ENCODE data around the gene RPP30.
"Not testable (repeated sequence)": the region's sequence is repeated elsewhere in the genome, so short reads cannot be mapped to it uniquely, and the experiment has no call there.

The RPP30 gene

DNA sequence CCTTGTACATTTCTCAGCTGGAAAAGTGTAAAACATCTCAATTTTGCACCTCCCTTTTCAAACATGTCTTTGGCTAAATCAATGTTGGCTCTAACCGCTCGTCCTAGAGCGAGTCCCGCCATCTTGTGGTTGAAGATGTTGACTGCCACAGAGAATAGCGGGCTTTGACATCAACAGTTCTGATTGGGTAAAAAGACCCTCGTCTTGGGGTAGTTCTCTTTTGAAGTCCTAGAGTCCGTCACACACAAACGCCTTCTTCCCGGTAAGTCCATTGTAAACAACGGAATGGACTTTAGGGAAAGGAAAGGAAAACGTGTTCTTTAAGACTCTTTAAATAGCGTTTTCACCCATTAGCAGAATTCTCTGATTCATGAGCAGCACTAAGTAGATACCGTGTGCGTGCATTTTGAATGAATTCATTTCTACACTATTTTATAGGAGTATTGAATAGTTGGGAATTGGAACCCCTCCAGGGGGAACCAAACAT, 452 bp upstream of the RPP30 start:
- no peak for DNase-seq (ENCODE audit: low read depth in 2 of 2, low spot score in 1 of 2)

DNA sequence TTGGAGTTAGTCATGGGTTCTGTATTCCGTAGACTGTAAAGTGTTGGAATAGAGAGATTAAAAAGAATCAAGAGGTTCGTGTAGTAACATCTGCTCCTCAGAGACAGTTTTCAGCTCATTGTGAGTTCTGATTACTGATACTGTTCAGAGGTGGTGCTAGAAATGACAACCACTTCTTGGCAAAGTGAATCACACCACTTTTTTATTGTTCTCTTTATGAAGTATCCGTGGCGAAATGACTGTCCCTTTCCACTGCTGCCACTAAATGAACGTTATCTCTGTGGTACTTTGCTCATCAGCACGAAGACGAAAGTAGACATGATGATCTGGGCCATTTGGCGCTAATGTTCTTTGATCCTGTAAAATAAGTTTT, 860 bp downstream of the RPP30 start:
- no peak for DNase-seq (ENCODE audit: low read depth in 2 of 2, low spot score in 1 of 2)

DNA sequence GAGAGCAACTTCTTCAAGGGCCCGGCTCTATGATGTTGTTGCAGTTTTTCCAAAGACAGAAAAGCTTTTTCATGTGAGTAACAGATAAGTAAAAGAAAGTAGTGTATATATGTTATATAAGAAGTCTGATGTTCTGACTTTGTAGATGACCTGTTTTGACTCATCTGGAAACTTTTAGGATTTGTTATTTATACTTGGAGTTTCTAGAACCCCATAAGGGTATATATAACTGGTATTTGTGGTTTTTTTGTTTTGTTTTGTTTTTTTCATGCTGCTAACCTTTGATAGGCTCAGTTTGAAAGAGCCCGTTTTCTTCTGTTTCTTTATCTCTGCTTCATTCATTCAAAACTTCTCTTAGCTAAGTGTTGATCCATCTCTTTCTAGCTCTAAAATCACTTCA, 7.3 kb downstream of the RPP30 start:
- DNase-seq (ENCODE audit: low read depth in 2 of 2, low spot score in 1 of 2): no peak

DNA sequence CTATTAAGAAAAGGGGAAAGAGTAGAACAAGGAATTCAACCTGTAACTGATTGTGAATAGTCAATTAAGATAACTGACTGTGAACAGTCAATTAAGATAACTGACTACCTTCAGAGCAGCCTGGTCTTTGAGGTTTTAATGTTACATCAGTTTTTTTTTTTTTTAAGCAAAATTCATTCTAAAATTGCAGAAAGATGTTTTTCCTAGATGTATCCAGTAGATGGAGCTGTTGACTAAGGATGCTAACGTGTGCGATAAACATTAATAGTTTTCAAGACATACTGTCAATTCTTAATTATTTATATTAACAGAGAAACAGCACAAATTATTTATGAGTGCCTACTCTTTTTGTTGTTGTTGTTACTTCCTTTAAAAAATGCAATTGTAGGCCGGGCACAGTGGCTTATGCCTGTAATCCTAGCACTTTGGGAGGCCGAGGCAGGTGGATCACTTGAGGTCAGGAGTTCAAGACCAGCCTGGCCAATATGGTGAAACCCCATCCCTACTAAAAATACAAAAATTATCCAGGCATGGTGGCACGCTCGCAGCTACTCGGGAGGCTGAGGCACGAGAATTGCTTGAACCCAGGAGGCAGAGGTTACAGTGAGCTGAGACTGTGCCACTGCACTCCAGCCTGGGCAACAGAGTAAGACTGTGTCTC, 8.4 kb downstream of the RPP30 start:
- DNase-seq (ENCODE audit: low read depth in 2 of 2, low spot score in 1 of 2): not testable (repeated sequence)

DNA sequence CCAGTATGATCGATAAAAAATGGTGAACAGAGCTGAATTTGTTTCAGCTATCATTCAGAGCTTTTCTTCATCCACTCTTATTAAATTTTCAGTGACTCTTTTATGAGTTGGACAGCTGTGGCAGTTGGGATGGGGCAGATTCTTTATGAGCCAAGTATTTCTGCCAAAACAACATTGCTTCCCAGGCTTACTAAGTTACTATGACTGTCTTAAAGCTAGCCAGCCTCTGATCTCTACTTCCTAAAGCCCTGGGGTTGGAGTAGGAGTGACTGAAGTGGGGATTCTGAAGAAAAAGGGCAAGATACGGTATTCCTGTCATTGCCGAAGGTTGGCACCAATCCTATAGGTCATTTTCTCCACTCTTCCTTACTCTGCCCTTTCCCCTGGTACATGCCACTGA, 12.7 kb downstream of the RPP30 start:
- no peak for DNase-seq (ENCODE audit: low read depth in 2 of 2, low spot score in 1 of 2)

DNA sequence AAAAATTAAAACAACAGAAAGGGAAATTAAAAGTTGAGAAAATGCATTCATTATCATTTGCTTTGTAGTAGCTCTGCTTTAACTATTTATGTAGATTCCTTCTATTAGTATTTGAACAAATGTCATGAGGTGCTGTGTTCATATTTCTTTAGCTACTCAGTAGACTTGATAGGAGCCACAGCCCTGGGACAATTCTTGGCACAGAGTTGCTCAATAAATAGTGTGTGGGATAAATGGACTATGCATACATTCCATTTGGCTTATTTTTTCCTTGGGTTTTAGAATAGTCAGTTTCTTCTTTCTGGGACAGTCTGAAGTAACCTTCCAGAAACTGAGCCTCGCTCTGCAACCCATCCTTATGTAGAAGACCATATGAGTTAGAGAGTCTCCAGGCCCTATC, 13.4 kb downstream of the RPP30 start:
- no peak for DNase-seq (ENCODE audit: low read depth in 2 of 2, low spot score in 1 of 2)

DNA sequence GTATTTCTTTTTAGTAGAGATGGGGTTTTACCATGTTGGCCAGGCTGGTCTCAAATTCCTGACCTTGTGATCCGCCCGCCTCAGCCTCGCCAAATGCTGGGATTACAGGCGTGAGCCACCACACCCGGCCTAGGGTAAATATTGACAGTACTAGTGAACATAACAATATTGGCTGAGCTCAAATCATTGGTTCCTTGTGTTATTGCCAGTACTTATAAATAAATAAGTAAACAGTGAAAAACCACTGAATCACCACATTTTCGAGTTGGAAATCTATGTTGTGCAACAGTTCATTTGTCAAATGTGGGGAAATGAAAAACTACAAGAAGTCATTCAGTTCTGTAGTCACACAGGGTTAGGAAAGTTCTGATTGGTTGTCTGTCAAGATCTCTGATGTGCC, 15.8 kb downstream of the RPP30 start:
- DNase-seq (ENCODE audit: low read depth in 2 of 2, low spot score in 1 of 2): no peak

DNA sequence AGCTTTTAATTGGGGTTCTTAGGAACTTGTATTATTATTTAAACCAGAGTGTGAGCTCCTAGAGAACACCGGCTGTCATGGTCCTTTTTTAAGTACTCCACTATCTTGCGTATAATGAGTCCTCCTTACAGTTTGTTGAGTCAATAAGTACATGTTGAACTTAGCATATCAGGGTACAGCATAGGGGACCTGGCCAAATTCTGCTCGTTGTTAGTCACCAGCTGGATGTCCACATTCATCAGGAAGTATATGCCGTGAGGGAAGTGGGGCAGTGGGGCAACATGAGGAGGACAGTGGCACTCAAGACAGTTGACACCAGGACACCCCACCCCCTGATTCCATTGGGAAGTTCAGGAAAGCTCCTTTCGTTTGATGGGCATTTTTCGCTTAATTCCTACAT, 16.6 kb downstream of the RPP30 start:
- DNase-seq (ENCODE audit: low read depth in 2 of 2, low spot score in 1 of 2): no peak

DNA sequence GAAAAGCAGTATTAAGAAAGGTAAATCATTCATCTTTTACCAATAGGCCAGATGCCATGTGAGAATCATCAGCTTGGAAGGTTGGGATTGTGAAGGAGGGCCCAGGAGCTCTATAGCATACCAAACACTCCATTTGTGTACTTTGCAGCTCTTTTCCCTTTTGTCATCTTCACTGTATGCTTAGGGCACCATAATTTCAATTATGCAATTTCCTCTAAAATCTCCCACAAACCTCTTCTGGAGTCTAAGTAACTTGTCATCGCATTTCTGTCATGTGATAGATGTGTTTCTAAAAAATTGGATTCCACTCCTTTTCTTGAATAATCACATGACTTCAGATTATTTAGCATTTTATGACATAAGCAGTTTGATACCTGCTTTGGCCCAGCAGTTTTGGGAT, 17.9 kb downstream of the RPP30 start:
- DNase-seq (ENCODE audit: low read depth in 2 of 2, low spot score in 1 of 2): no peak

DNA sequence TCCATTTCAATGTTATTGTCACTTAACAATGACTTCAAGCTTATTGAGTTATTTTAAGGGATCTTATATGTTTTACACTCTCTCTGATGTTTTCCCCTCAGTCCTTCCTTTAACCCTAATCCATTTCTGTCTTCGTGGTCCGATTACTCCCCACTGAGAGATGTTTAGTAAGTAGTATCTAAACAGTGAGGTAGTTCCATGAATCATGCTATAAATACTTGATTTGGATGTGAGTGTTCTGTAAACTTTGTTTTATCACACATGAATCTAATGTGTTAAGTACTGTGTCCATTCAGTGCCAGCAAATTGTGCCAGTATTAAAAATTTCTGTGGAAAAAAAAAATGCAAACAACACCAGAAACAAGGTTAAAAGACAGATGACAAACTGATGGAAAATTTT, 18.6 kb downstream of the RPP30 start:
- DNase-seq (ENCODE audit: low read depth in 2 of 2, low spot score in 1 of 2): no peak

DNA sequence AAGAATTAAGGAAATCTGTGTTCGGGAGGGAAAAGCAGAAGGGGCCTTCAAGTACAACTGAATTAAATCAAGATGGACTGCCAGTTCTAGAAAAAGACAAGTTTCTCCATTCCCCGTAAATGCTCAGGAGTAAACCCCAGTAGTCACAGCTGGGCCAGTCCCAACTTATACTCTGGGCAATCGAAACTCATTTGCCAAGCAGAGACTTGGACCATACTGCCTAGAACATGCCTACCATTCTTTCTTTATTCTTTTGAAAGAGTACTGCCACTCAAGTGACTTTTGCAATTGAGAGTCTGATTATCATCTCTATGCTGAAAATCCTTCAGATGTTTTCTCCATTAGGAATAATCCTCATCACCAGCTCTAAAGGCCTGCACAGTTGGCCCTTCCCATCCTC, 21.4 kb downstream of the RPP30 start:
- no peak for DNase-seq (ENCODE audit: low read depth in 2 of 2, low spot score in 1 of 2)

DNA sequence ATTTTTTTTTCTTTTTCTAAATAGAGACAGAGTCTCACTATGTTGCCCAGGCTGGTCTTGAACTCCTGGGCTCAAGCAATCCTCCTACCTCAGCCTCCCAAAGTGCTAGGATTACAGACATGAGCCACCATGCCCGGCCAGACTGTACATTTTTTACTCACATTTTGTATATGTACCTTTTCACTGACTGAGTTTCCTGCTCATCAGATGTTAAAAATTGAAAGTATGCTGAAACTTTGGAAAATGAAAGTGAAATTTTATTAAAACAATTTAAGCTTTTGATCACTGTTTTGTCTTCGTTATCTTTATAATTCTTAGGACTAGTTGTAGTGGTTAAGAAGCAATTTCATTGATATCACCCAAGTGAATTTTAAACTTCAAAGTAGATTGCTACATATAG, 25.1 kb downstream of the RPP30 start:
- not testable (repeated sequence) for DNase-seq (ENCODE audit: low read depth in 2 of 2, low spot score in 1 of 2)

DNA sequence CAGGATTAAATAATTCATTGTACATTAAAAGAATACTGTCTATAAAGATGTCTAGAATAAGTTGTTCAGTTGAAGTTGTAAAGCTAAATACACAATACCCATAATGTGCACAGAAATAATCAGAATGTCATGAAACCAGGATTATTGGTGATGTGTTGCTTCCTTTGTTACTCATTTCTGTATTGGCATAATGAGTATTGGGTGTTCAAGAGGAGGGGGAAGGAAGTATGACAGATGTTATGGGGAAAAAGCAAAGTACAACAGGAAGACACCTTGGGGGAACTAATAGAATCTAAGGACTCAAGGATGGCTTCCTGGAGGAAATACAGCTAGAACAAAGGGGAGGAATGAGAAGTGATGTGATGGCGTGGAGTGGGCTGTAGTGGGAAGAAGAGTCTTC, 34.2 kb downstream of the RPP30 start:
- no peak for DNase-seq (ENCODE audit: low read depth in 2 of 2, low spot score in 1 of 2)

DNA sequence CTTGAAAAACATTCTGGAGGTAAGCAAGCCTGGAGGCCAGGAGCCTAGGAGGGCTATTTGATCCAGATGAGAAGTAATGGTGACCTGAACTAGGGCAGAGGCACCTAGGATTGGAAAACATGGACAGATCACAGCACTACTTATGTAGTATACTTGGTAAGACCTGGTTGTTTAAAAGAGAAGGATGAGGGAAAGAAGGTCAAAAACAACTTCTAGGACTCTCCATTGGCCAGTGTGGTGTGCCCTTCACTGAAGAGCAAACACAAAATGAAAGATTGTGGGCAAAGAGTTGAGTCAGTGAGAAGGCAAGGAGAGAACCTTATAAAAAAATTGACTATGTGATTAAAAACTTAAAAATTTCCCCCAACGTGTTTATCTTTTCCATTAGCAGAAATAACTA, 34.8 kb downstream of the RPP30 start:
- no peak for DNase-seq (ENCODE audit: low read depth in 2 of 2, low spot score in 1 of 2)

DNA sequence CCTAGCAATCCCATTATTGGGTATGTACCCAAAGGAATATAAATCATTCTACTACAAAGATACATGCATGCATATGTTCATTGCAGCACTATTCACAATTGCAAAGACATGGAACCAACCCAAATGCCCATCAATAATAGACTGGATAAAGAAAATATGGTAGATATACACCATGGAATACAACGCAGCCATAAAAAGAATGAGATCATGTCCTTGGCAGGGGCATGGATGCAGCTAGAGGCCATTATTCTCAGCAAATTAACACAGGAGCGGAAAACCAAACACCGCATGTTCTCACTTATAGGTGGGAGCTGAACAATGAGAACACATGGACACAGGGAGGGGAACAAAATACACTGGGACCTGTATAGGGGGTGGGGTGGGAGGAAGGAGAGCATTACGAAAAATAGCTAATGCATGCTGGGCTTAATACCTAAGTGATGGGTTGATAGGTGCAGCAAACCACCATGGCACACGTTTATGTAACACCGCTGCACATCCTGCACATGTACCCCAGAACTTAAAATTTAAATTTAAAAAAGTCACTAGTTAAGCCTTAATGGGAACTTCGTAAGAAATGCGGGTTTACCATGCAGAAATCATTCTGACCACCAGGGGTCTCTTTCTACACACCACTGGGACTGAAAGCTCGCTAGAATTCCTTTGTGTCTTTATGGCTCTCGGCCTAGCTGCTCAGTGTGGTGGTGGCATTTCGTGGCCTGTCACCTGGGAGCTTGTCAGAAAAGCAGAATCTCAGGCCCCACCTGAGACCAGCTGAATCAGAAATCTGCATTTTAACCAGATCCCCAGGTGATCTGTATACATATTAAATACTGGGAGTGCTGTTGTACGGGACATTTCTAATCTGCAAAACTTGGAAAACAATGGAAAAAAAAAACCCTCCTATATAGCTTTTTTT, 39.6 kb downstream of the RPP30 start:
- DNase-seq (ENCODE audit: low read depth in 2 of 2, low spot score in 1 of 2): peak in 1 of 2 donors; percentile 1

DNA sequence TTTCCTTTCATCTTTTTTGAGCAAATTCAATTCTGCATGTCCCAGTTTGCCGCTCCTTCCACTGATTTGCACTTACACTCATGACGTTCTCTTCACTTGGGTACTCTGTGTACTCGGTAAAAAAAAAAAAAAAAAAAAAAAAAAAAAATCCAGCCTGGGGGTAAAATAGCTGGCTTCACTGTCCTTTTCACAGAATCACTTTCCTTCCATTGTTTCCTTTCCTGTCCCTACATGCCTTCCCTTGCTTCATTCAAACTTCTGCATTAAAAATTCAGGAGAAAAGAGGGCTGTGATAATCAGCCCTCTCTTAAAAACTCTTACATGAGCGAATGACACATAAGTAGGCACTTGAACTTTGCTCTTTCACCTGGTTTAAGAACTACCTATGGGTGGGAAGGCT, 40.4 kb downstream of the RPP30 start:
- no peak for DNase-seq (ENCODE audit: low read depth in 2 of 2, low spot score in 1 of 2)

DNA sequence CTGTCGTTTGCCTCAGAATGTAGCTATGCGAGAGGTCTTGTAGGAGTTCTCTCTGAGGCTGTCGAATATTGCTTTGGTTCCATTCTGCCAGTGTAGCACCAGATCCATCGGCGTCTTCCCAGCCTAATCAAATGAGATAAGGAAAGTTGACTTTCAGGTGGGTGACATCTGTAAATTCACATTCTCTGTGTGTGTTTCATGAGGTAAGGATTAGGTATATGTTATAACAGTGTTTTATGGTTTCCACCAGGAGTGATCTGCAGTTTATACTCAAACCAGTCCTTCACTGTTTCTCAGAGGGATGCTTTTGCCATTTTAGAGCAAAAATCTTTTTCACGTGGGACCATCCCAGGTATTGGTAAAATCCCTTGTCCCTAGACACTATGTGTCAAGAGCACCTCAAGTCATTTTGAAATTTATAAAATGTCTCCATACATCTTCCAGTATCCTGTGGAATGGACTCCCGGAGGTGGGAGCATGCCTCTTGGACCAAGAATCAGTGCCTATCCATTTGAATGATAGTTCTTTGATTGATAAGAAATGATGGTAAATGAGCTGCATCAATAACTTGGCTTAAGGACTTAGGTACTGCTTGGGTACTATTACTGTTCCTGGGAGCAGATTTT, 41.2 kb downstream of the RPP30 start:
- DNase-seq (ENCODE audit: low read depth in 2 of 2, low spot score in 1 of 2): no peak

DNA sequence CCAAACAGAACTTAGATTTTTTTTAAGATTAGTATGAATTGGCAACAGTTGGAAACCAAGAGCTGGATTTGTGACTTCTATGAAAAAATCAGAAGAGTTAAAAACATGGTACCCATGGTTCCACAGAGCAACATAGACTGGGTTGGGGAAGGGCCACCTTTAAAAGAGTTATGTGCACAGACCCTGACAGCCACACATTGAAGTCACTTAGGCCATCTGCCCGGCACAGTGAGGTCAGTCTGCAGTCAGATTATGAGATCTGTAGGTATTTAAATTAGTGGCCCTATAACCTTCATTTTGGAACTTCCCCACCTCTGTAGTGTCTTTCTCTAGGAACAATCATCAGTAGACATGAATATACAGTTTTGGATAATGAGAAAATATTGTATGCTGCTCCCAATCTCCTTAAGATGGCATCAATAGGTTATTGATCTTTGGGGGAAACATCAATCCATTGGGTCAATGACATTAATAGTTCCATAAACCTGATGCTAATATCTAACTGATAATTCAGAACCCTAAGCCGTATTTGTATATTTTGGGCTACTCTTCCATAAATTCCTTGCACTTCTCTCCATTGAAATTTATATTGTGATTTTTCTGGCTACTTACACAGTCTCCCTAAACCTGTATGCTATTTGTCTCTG, 42.1 kb downstream of the RPP30 start:
- DNase-seq (ENCODE audit: low read depth in 2 of 2, low spot score in 1 of 2): no peak

DNA sequence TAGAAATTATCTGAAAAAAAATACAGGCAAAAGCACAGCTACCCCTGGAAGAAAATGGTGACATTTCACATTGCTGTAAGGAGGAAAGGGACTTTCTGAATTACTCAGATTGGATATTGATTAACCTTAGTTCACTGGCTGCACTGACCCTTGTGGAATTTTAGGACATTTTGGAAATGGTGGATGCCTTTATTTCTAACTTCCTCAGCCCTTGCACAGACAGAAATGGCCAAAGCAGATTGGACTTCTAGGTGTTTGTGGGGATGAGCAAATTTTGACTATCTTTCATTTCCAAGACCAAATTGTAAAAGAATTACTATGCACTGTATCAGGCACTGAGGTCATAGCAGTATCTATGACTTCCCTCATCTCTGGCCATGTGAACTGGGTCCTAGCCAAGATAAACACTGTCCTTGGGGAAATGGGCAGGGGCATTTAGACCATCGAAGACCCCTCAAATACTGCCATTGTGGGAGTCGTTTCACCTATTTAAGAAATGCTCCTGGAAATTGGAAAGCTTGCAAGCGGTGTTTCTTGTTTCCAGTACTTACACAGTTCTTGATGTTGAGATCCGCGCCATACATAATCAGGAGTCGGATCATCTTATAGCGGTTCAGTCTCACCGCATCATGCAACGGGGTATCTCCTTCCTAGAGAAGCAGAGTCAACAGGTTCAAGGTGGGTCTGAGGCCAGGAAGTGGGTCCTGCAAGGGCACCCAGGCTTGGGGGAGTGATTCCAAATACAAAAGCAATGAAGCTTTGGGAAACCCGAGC, 43.4 kb downstream of the RPP30 start:
- DNase-seq (ENCODE audit: low read depth in 2 of 2, low spot score in 1 of 2): no peak

DNA sequence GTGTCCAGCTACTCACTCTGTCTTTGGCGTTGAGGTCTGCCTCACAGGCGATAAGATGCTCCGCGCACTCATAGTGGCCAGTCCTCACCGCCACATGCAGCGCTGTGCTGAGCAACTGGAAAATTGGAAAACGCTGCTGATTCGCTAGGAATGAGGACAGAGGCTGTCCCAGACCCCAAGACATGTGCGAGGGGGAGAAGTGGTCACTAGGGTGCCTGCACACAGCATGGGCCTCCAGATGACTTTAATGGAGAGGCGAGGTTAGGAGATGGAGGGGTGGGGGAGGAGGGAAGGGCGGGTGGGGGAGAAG, 43.9 kb downstream of the RPP30 start:
- DNase-seq (ENCODE audit: low read depth in 2 of 2, low spot score in 1 of 2): no peak

All from stimulated activated CD8-positive, alpha-beta memory T cell treated with anti-CD3 and anti-CD28 coated beads, Interleukin-4, amount 100 ng/mL, for 4 hours (primary cell).